A673 (cell line): ENCODE data around the gene OXT. TPM values are rescaled to one million over a fixed set of nuclear protein-coding genes. Genes with fewer than 3 reads are reported as not detected.

Experiments
- BruUV-seq: library from RNA; stranded (reverse); fragments of 400-500 nt; replicated peaks from 2 replicates; lab custom pipeline; 2021; lab: Mats Ljungman, UMichigan
- CTCF ChIA-PET: fragments of 300-600 bp; sonication (Branson Sonifier 250); formaldehyde crosslinking; loops from one replicate; lab custom pipeline; 2022; ENCODE audit warnings: antibody characterized with exemption; lab: Charles Lee
- POLR2A ChIA-PET: fragments of 300-600 bp; sonication (Branson Sonifier 250); formaldehyde crosslinking; loops from one replicate; lab custom pipeline; 2022; ENCODE audit warnings: antibody characterized with exemption; ENCODE audit not compliant: low non-redundant PET; lab: Charles Lee
- DNase-seq: peaks from one replicate; pipeline ENCODE4 v3.0.0-alpha.2; 2015; ENCODE audit warnings: low spot score
- H3K27ac ChIP-seq: fragments of 200-600 bp; sonication (generic); 2 replicates; pipeline ENCODE4 v1.5.1; 2016; ENCODE audit warnings: mixed run types, low read depth, mild to moderate bottlenecking, mixed read lengths, antibody characterized with exemption, low read length; ENCODE audit not compliant: poor library complexity, severe bottlenecking
- H3K27me3 ChIP-seq: fragments of 200-600 bp; sonication (generic); replicated peaks from 2 replicates; pipeline ENCODE4 v1.6.1; 2017; ENCODE audit warnings: mixed run types, low read depth, mild to moderate bottlenecking, mixed read lengths, antibody characterized with exemption, low read length; ENCODE audit not compliant: insufficient read depth, poor library complexity
- H3K36me3 ChIP-seq: fragments of 200-600 bp; sonication (generic); 2 replicates; pipeline ENCODE4 v1.6.1; 2016; ENCODE audit warnings: mixed run types, mild to moderate bottlenecking, mixed read lengths, antibody characterized with exemption, low read length; ENCODE audit not compliant: insufficient read depth, poor library complexity, severe bottlenecking
- H3K4me1 ChIP-seq: fragments of 200-600 bp; sonication (generic); 2 replicates; pipeline ENCODE4 v1.6.1; 2017; ENCODE audit warnings: mixed run types, mild to moderate bottlenecking, mixed read lengths, antibody characterized with exemption, low read length; ENCODE audit not compliant: insufficient read depth, poor library complexity, severe bottlenecking
- H3K4me3 ChIP-seq: fragments of 200-600 bp; sonication (generic); 2 replicates; pipeline ENCODE4 v1.5.1; 2016; ENCODE audit warnings: low read depth, mixed run types, mild to moderate bottlenecking, mixed read lengths, low read length; ENCODE audit not compliant: poor library complexity, severe bottlenecking
- H3K9me3 ChIP-seq: fragments of 200-600 bp; sonication (generic); 2 replicates; pipeline ENCODE4 v1.6.1; 2016; ENCODE audit warnings: mixed run types, low read depth, mild to moderate bottlenecking, mixed read lengths, antibody characterized with exemption, low read length; ENCODE audit not compliant: poor library complexity, severe bottlenecking
- CTCF ChIP-seq: fragments of 300-800, 200-600 bp; sonication (generic); conservative IDR thresholded peaks from 2 replicates; pipeline ENCODE4 v1.5.1; 2017; ENCODE audit warnings: low read depth, mild to moderate bottlenecking, antibody characterized with exemption, low read length, moderate library complexity, mixed read lengths
- EZH2 ChIP-seq: fragments of 200-600 bp; sonication (generic); IDR thresholded peaks from 2 replicates; pipeline ENCODE4 v1.6.1; 2017; ENCODE audit warnings: borderline replicate concordance, low read depth, mild to moderate bottlenecking, mixed read lengths, antibody characterized with exemption, low read length; ENCODE audit not compliant: poor library complexity, severe bottlenecking
- intact Hi-C: fragments of 100-400 bp; cut with micrococcal nuclease; formaldehyde crosslinking; loops from one replicate; pipeline ENCODE4 v1.10.0; 2022; ENCODE audit not compliant: unreplicated experiment
- total RNA-seq: library from RNA; stranded (reverse); gene quantifications from 2 replicates; pipeline ENCODE4 v1.2.3, GENCODE V29; 2021

The OXT gene
- total RNA-seq, 1 experiment from 2014 or later = not detected

- intact Hi-C loops = no loop called here
- ChIA-PET POLR2A (no interaction called here), CTCF (no interaction called here)
- Histone ChIP-seq H3K27ac (no peak overlapping the region), H3K4me3 (no peak overlapping the region), H3K36me3 (no peaks in the 10 kb centered on the region), H3K9me3 (no peaks in the 10 kb centered on the region), H3K4me1 (peaks cover 4% of the 10 kb centered on the region), H3K27me3 (no peaks in the 10 kb centered on the region)
- DNase-seq = no peak
- TF ChIP-seq EZH2 (no peak), CTCF (no peak)
- BruUV-seq = no TSS peak
Measured at GRCh38 chr20:3093861-3094361, 22.5 kb downstream of the OXT start.

GRCh38 chr20:3094848-3095629 lies 23.6 kb downstream of the OXT start:
- intact Hi-C loops = no loop called here
- H3K4me1 ChIP-seq = peaks cover 4% of the 10 kb centered on the region
- BruUV-seq = no TSS peak
- H3K27me3 ChIP-seq = no peaks in the 10 kb centered on the region
- CTCF ChIA-PET = no interaction called here
- H3K27ac ChIP-seq = no peak overlapping the region
- POLR2A ChIA-PET = no interaction called here
- H3K4me3 ChIP-seq = no peak overlapping the region
- DNase-seq = no peak
- H3K36me3 ChIP-seq = no peaks in the 10 kb centered on the region
- TF ChIP-seq CTCF (no peak), EZH2 (no peak)
- no peaks in the 10 kb centered on the region for H3K9me3 ChIP-seq

- Histone ChIP-seq H3K9me3 (no peaks in the 10 kb centered on the region), H3K36me3 (no peaks in the 10 kb centered on the region), H3K4me1 (no peaks in the 10 kb centered on the region), H3K4me3 (no peak overlapping the region), H3K27ac (no peak overlapping the region), H3K27me3 (no peaks in the 10 kb centered on the region)
- CTCF ChIA-PET = no interaction called here
- BruUV-seq = no TSS peak
- POLR2A ChIA-PET = interaction anchor here (0.6 kb wide), 1 partner anchor 117 kb away, joined by 10 read pairs; no protein-coding TSS in a partner anchor
- intact Hi-C loops = no loop called here
- TF ChIP-seq CTCF = no peak
- no peak for TF ChIP-seq EZH2
- DNase-seq = no peak
Measured at GRCh38 chr20:3100480-3100879, 29.1 kb downstream of the OXT start.
